Measurements from ENCODE around the gene DYRK3. TPM values are rescaled to one million over a fixed set of nuclear protein-coding genes. Genes with fewer than 3 reads are reported as not detected.

Gene DYRK3
- total and polyA plus RNA-seq, 2 of the 13 experiments (the other 11 are each of a cell fraction or from before 2014, with no cell fraction given): 0.48 to 2.8 TPM

- TF ChIP-seq PRDM10 (CRISPR knock-in tag; IDR thresholded peaks at IDR 0.05; ENCODE audit: low read depth) (no peak), EP300 (IDR thresholded peaks at IDR 0.05; ENCODE audit: low read depth in 2 of 2, low read length in 2 of 2) (no peak), EP300 (CRISPR knock-in tag; IDR thresholded peaks at IDR 0.05; ENCODE audit: borderline replicate concordance) (no peak), KAT2B (IDR thresholded peaks at IDR 0.05; ENCODE audit: borderline replicate concordance, low read depth, low read length) (no peak), TCF7L2 (IDR thresholded peaks at IDR 0.05; ENCODE audit: low read depth, low read length) (no peak), NR1H2 (CRISPR knock-in tag; IDR thresholded peaks at IDR 0.05; ENCODE audit: borderline replicate concordance, low read depth) (no peak), MBNL3 (CRISPR knock-in tag; conservative IDR thresholded peaks at IDR 0.05) (no peak), SALL1 (CRISPR knock-in tag; IDR thresholded peaks at IDR 0.05) (peak; percentile 67), ZSCAN31 (CRISPR knock-in tag; IDR thresholded peaks at IDR 0.05; ENCODE audit: low read depth) (no peak; the same call in 1 of the 2 replicates), ZNF850 (CRISPR knock-in tag; conservative IDR thresholded peaks at IDR 0.05) (no peak), ZNF556 (CRISPR knock-in tag; IDR thresholded peaks at IDR 0.05; ENCODE audit: borderline replicate concordance) (peak; percentile 30; the same call in 1 of the 2 replicates), ARID4A (CRISPR knock-in tag; IDR thresholded peaks at IDR 0.05; ENCODE audit: borderline replicate concordance) (peak; percentile 95), BRD4 (CRISPR knock-in tag; IDR thresholded peaks at IDR 0.05) (no peak), DNMT3B (CRISPR knock-in tag; conservative IDR thresholded peaks at IDR 0.05) (no peak), HNRNPH1 (optimal IDR thresholded peaks at IDR 0.05; ENCODE audit: low read depth, low read length) (no peak), NR2F6 (IDR thresholded peaks at IDR 0.05) (no peak), NR2F6 (CRISPR knock-in tag; IDR thresholded peaks at IDR 0.05) (peak; percentile 44; the same call in 1 of the 2 replicates), ZNF629 (CRISPR knock-in tag; conservative IDR thresholded peaks at IDR 0.05) (peak; percentile 51; the same call in 1 of the 2 replicates)
- TF ChIP-seq, protein P1, sequence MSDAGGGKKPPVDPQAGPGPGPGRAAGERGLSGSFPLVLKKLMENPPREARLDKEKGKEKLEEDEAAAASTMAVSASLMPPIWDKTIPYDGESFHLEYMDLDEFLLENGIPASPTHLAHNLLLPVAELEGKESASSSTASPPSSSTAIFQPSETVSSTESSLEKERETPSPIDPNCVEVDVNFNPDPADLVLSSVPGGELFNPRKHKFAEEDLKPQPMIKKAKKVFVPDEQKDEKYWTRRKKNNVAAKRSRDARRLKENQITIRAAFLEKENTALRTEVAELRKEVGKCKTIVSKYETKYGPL (CRISPR knock-in tag; IDR thresholded peaks at IDR 0.05): 0 out of 2 replicates have a peak, but pooled peaks have one; percentile 5
- TF ChIP-seq, protein P2, sequence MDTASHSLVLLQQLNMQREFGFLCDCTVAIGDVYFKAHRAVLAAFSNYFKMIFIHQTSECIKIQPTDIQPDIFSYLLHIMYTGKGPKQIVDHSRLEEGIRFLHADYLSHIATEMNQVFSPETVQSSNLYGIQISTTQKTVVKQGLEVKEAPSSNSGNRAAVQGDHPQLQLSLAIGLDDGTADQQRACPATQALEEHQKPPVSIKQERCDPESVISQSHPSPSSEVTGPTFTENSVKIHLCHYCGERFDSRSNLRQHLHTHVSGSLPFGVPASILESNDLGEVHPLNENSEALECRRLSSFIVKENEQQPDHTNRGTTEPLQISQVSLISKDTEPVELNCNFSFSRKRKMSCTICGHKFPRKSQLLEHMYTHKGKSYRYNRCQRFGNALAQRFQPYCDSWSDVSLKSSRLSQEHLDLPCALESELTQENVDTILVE (CRISPR knock-in tag; IDR thresholded peaks at IDR 0.05): no peak
Observed at GRCh38 chr1:206635080-206635977, at the start of gene DYRK3 (continued).
